Activated CD4-positive, CD25-positive, alpha-beta regulatory T cell (primary cell): Measurements from ENCODE around the gene INSR.

Experiments
- DNase-seq, 4 experiments: peaks; one replicate each; lab custom pipeline; 2025; lab: John Stamatoyannopoulos, UW

INSR gene

DNA sequence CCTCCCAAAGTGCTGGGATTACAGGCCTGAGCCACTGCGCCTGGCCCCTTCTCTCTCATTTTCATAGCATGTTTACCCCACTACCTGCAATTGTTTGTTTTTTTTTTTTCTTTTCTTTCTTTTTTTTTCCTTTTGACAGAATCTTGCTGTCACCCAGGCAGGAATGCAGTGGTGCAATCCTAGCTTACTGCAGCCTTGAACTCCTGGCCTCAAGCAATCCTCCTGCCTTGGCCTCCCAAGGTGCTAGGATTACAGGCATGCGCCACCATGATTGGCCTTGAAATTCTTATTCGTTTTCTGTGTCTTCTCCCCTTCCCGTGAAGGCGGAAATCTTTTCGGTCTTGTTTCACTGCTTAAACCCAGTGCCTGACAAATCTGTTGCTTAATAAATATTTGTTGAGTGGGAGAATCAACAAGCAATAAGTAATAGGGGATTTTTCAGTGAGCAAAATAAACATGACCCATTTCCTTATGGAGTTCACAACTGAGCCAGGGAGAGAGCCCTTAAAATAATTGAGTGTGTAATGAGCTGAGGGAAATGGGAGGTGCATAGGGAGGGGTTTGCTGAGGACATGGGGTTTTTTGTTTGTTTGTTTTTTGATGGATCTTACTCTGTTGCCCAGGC, 1.8 kb upstream of the INSR start:
- no peak for DNase-seq

DNA sequence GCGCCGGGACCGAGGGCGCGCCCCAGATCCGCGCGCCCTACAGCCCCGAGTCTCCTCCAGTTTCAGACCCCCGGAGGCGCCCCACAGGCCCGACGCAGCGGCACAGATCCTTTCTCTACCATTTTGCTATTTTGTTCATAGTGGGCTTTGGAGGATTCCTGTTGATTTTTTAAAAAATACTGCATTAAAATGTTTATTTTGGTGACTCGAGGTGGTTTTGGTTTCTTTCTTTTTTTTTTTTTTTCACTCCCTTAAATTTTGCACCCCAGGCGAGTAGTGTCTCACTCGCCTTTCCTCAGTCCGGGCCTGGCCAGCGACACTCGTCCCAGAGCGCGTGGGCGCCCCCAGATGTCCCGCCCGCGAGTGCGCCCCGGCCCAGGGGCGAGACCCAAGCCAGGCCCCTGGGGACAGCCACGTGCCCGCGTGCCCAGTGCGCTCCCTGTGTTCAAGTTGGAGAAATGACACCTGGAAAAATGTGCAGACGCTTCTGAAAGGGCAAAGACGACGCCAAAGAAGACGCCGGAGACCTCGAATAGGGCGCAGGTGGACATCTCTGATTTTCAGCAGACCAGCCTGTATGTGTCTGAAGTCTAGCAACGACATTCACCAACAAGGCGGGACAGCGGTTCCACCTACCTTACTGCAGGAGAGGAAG, 471 bp upstream of the INSR start:
- no peak for DNase-seq

DNA sequence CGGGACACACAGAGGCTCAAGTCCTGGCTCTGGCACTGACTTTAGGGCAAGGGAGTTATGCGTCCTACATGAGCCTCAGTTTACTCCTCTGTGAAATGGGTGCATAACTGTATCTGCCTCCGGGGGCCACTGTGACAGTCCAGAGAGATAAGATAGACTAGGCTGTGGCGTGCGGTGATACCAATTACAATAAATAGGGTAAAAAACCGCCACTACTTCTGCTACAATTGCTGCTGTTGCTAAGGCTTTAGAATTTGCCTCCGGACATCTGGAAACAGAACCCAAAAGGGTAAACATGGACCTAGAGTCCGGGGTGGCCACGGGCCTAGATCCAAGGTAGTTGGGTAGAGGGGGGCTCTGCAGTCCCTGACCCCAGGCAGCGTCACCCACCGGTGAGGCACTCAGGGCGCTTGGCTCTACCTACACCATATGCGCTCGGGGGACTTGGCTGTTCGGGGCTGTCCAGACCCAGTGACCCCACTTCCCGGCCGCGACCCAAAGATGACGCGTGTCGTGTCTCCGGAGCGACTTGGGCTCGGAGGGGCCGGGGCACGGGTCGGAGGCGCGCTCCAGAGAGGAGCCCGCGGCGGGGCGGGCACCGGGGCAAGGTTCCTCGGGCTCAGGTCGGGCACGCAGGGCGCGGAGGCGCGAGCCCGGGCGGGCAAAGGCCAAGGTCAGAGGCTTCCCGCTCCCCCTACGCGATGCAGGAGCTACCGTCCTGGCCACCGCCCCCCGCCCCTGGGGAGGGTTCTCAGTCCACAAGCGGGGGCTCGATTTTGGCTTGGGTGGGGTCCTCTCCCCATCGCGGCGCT, 1.1 kb downstream of the INSR start:
- DNase-seq = no peak

DNA sequence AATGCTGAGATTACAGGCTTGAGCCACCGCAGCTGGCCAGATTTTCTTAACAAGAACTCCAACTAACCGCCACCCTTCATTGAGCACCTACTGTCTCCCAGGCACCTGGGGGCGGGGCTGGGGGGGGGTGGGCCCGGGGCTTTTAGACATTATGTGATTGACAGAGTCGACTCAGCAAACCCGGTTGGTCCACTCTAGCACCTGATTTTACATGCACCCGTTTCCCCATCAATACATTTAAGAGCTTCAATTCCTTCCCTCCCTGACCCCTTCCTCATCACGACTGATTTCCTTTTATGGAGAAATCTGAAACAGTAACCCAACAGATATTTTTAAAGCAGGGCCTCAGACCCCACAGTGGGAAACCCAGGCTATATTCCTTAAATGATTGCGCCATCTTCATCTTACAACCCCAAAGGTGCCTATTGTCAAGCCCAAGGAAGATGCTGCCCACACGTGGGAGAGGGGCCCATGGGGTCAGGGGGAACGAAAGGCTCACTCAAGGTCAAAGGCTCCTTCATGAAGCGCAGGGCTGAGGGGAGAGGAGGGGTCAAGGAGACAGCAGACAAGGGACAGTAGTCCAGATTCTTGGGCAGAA, 1.8 kb downstream of the INSR start:
- DNase-seq = no peak

DNA sequence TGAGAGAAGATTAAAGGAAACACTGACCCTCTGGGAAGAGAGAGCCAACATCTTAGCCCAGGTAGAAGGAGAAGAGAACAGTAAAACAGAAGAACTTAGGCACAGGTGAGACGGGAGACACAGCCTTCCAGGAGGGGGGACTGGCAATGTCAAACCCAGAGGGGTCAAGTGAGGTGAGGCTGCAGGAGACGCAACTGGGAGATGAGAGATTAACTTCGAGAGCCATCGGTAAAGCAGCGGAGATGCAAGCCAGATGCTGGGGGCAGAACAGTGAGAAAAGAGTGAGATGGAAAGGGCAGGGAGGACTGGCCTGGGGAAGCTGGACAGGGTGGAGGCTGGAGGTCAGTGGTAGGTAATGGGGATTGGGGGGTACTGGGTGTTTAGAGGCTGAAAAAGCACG, 5.2 kb downstream of the INSR start:
- DNase-seq = no peak

DNA sequence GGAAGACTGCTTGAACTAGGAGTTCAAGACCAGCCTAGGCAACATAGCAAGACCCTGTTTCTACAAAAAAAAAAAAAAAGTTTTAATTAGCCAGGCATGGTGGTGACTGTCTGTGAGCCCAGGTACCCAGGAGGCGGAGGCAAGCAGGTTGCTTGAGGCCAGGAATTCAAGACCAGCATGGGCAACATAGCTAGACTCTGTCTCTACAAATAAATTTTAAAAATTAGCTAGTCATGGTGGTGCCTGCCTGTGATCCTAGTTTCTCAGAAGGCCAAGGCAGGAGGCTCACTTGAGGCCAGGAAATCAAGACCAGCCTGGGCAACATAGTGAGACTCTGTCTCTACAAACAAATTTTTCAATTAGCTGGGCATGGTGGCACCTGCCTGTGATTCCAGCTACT, 6.1 kb downstream of the INSR start:
- no peak for DNase-seq

DNA sequence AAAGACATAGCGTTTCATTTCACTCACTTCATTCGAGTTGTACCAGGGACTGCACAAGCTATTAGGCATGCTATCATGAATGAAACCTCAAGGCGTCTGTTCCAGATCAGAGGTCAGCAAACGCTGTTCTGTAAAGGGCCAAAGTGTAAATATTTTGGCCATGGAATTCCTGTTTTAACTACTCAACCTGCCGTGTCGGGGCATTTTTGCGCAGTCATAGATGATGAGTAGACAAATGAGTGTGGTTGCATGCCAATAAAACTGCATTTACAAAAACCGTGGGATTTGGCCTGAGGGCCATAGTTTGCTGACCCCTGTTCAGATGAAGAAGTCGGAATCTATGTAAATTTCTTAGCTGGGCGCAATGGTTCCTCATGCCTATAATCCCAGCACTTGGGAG, 6.5 kb downstream of the INSR start:
- no peak for DNase-seq

DNA sequence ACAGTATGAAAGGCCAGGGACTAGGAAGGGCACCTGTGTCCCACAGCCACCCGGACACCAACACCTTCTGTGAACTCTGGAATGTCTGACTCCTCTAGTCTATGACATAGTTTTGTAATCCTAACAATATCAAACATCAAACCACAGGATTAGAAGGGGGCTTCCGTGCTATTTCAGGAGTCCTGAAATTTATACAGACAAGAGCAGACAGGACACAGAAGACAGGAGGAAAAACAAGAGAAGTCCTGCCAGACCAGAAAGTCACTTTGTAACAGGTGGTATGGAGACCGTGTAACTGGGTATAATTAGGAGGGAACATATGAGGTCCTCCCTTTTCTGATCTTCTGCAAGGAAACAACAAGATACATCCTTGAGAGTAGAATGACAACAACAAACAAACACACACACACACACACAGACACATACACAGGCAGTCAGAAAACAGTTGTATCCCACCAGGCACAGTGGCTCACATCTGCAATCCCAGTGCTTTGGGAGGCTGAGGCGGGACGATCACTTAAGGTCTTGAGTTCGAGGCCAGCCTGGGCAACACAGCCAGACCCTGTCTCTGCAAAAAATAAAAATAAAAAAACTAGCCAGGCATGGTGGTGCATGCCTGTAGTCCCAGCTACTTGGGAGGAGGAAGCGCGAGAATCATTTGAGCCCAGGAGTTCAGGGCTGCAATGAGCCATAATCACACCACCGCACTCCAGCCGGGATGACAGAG, 13.1 kb downstream of the INSR start:
- no peak for DNase-seq

DNA sequence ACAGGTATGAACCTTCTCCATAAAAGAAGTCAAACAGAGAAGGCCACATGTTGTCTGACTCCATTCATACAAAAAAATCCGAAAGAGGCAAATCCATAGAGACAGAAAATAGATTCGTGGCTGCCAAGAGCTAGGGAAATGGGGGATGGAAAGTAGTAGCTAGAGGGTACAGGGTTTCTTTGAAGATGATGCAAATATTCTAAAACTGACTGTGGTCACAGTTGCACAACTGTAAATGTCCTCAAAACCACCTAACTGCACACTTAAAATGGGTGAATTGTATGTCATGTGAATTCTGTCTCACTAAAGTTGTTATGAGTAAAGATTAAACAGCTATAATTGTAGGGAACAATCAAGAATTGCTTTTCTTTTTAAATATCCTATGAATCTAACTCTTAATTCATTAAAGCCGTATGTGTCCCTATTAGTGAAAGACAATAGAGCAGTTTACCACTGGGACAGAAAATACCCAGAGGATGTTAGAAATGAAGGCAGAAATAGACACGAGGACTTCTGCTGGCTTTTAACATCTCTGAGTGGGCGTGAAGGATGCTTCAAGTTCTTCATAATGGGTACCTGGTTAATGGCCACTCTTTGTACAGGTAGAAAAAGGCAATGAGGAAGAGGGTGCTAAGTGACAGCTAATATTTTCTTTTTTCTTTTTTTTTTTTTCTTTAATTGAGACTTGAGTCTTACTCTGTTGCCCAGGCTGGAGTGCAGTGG, 21.2 kb downstream of the INSR start:
- DNase-seq = no peak

DNA sequence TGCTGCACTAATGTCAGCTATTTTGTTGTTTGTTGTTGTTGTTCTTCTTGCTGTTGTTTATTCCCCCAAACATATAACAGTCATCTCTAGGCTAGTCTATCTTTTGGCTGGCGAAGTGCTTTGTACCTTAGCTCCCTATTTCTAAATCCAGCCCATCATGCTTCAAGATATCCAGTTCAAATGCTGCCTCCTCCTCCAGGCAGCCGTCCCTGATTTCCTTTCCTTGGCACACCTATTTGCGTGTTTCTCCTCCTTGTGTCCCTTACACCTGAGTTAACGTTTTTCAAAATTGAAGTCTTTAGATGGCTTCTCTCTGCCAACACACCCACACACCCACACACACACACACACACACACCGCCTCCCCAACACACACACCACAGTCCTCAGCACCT, 25.5 kb downstream of the INSR start:
- no peak for DNase-seq

DNA sequence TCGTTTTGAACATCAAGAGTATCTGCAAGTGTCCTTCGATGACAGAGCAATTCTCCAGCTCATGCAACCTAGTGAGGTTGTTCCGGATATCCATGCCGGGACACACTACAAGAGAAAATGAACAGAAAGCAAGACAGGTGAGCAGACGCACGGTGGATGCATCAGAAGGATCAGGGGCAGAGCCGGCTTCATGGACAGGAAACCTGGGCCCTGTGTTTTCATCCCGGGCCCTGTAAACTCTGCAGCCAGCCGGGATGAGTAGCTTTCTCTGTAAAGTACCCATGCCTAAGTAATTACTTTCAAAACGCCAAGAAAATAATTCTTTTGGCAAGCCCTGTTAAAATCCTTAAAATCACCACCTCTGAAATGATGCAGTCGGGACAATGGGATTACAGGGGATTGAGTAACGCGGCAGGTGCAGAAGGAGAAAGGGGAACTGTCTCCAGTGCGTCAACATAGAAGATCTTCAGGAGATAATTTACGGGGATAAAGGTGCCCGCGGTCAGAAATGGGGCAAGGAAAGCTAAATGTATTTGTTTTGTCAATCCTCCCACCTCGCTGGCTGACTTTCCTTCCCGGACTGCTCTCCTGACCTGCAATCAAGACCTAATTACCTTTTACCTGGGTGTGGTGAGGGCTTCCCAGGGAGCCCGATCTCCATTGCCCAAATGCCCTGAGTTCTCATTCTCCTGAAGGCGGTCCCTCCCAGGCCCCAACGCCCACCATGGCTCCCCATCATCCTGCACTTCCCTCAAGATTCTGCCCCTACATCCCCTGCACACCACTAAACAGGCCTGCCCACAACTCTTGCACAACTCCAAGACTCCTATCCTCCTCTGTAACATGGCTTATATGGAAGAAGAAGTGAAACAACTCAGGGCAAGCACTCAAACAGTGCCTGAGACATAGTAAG, 26.2 kb downstream of the INSR start:
- no peak for DNase-seq

DNA sequence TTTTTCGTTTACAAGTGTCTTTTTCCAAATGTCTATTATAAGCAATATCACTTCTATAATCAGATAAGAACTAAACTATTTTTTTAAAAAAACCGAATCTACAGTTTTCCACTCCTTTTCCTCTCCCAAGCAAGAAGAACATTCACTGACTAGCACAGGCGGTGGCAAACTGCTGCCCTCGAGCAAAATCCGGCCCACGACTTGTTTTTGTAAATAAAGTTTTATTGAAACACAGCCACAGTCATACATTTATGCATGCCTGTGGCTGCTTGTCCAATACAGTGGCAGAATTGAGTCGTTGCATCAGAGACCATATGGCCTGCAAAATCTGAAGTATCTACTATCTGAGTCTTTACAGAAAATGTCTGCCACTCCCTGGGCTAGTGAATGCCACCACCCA, 27.4 kb downstream of the INSR start:
- no peak for DNase-seq

DNA sequence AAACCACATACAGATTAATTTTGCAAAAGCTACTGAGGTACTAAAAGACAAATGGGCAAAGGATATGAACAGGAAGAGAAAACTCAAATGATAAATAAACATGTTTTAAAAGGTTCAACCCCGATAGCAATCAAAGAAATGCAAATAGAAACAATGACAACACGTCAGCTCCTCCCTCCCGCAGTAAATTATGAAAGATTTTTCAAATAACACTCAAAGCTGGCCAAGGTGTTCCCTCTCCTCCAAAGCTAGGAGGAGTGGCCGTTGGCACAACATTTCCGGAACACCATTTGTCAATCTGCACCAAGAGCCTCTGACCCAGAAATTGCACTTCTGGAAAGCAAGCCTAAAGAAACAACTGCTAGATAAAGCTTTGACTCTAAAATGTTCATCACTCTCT, 28.3 kb downstream of the INSR start:
- DNase-seq = no peak

DNA sequence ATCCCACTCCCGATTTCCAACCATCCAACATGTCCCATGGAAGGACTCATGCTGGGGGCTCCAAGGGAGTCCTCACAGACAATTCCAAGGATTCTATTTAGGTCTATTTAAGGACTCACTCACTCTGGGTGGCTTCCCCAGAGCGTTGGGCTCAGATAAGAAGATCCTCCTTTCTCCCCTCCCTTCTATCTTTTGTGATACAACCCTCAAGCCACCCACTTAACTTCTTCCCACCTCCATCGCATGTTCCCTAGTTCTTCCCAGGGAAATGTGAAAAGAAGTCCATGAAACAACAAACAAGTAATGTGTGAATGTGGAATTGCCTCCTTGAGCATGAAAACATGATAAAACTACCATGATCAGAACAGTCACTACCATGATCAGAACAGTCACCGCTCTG, 29.4 kb downstream of the INSR start:
- DNase-seq = no peak

DNA sequence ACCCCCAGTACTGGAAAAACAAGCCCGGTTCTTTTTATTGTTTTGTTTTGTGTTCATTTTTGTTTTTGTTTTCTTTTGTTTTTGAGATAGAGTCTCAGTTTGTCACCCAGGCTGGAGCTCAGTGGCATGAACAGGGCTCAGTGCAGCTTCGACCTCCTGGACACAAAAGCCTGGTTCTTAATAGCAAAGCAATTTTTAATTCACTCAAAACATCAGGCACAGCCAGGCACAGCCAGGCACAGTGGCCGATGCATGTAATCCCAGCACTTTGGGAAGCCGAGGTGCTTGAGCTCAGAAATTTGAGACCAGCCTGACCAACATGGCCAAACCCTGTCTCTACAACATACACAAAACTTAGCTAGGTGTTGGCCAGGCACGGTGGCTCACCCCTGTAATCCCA, 30.7 kb downstream of the INSR start:
- no peak for DNase-seq

DNA sequence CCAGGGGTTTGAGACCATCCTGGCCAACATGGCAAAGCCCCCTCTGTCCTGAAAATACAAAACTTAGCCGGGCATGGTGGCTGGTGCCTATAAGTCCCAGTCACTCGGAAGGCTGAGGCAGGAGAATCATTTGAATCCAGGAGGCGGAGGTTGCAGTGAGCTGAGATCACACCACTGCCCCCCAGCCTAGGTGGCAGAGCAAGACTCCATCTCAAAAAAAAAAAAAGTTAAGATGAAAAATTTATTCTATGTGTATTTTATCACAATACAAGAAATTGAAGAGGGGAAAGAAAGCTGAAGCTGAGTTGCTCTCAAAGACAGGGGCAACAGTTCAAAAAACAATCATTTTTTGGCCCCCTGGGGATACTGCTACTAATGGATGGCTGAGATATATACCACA, 31.1 kb downstream of the INSR start:
- DNase-seq = no peak

DNA sequence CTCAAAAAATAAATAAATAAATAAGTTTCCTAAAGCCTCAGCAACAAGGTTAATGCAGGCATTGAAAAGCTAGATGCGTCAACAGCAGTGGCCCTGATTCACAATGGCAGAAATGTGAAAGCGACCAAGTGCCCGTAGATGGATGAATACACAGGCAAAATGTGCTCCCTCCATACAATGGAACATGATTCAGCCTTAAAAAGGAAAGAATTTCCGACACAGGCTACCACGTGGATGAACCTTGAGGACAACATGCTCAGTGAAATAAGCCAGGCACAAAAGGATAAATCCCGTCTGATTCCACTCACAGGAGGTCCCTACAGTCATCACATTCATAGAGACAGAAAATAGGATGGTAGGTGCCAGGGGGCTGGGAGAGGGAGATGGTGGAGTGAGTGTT, 31.7 kb downstream of the INSR start:
- DNase-seq = no peak

DNA sequence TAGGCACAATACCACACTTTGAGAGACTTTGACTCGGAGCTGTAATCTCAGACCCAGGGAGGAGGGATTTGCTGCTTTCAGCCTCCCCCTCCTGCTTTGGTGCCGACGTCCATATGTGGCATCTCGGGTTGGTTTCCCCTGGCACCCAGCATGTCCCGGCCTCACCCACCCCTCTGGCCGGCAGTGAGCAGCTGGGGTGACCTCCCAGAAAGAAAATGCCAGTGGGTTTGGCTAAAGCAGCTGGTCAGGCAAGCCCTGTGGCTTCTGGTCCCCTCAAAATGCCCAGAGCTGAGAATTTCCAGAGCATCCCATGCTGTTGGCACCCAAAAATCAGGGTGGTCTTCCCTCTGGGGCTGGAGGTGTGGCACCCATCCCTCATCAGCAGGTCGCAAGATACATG, 34.1 kb downstream of the INSR start:
- DNase-seq = no peak

DNA sequence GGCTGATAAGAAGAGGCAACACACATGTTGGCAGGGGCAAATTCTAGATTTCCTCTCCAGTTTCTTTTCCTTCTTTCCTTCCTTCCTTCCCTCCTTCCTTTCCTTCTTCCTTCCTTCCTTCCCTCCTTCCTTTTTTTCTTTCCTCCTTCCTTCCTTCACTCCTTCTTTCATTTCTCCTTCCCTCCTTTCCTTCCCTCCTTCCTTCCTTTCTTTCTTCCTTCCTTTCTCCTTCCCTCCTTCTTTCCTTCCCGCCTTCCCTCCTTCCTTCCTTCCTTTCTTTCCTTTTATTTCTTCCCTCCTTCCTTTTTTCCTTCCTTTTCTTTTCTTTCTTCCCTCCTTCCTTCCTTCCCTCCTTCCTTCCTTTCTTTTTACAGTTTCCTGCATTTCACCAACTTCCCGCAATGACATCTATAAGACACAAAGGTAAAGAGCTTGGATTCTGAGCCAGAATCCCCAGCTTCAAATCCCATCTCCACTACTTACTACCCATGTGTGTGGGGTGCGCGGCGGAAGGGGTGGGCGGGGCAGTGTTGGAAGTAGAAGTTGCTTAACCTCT, 35.3 kb downstream of the INSR start:
- no peak for DNase-seq
